ENCODE data around the gene WNT5B.

GRCh38 chr12:1642513-1642912 is 13.5 kb downstream of the WNT5B start:
- TF ChIP-seq, protein P1, sequence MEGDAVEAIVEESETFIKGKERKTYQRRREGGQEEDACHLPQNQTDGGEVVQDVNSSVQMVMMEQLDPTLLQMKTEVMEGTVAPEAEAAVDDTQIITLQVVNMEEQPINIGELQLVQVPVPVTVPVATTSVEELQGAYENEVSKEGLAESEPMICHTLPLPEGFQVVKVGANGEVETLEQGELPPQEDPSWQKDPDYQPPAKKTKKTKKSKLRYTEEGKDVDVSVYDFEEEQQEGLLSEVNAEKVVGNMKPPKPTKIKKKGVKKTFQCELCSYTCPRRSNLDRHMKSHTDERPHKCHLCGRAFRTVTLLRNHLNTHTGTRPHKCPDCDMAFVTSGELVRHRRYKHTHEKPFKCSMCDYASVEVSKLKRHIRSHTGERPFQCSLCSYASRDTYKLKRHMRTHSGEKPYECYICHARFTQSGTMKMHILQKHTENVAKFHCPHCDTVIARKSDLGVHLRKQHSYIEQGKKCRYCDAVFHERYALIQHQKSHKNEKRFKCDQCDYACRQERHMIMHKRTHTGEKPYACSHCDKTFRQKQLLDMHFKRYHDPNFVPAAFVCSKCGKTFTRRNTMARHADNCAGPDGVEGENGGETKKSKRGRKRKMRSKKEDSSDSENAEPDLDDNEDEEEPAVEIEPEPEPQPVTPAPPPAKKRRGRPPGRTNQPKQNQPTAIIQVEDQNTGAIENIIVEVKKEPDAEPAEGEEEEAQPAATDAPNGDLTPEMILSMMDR (IDR thresholded peaks at IDR 0.05; ENCODE audit: insufficient read depth, low read length, poor library complexity, severe bottlenecking): no peak
- no peak for TF ChIP-seq EZH2phosphoT487 (conservative IDR thresholded peaks at IDR 0.05; ENCODE audit: low read length)
